ENCODE results near the gene RBM28. TPM values are rescaled to one million over a fixed set of nuclear protein-coding genes. Genes with fewer than 3 reads are reported as not detected.
A peak's percentile ranks its signal among the peaks of the same experiment; 100 is the strongest.
"Not testable (repeated sequence)": the region's sequence is repeated elsewhere in the genome, so short reads cannot be mapped to it uniquely, and the experiment has no call there.

RBM28 gene
- total RNA-seq, 1 experiment from 2014 or later, result 31.2 TPM

DNA sequence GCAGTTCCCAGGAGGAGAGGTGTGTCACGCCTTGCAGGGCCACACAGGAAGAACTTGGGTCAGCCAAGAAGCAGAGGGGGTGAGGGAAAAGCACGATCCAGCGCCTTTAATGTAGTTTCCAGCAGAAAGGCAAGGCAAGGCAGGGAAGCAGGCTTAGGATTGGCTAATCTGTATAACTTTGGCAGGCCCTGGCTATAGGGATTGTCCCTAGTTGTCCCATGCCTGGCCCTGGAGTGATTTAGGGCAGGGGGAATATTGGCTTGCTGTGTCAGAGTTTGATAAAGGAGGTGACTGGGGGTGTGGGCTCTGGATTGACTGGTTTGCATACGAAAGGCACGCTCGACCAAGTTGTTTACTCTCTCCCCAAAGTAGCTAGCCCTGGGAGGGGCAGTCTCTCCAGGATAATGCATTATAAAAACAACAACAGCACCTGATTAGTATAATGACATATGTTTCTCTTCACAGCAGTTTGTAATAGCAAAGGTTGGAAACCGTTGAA, 44.5 kb downstream of the RBM28 start:
- DNase-seq (ENCODE audit: low read depth), result no peak

DNA sequence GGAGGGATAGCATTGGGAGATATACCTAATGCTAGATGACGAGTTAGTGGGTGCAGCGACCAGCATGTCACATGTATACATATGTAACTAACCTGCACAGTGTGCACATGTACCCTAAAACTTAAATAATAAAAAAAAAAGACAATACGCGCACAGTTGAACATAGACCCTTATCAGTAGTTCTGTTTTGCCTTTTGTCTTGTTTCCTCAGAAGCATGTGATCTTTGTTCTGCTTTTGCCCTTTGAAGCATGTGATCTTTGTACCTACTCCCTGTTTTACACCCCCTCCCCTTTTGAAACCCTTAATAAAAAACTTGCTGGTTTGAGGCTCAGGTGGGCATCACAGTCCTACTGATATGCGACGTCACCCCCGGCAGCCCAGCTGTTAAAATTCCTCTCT, 45.7 kb downstream of the RBM28 start:
- not testable (repeated sequence) for DNase-seq (ENCODE audit: low read depth)

DNA sequence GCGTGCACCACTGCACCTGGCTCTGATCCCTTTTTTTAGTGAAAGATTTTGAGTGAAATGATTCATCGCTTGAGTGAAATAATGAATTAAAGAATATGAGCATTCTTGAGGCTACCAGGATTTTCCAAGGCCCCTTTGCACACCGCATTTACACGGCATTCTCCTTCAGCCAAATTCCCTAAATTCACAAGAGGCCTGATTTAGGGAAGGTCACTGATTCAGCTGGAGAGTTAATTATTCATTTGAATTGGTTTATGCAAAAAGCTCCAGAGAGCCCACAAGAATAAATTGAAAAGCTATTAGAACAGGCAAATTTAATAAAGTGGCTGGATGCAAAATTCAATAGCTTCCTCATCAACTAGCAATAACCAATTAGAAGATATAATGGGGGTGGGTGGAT, 56.2 kb downstream of the RBM28 start:
- DNase-seq (ENCODE audit: low read depth), result no peak

DNA sequence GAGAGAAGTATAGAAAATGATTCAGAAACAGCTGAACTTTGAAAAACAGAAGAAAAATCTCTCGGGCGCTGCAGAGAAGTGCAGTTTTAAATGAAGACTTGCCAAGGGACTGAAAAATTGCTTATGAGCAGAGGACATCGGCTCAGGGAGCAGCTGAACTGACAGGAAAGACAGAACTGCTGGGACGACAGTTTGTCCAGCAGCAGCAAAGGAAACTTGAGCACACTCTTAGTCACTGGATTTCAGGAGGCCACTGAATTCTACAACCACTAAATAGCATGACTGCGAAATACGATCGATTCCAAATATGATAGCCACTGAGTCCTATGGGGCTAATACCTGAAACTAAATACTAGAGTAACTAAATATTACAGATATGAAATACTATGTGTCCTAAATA, 59.6 kb downstream of the RBM28 start:
- DNase-seq (ENCODE audit: low read depth), result no peak

DNA sequence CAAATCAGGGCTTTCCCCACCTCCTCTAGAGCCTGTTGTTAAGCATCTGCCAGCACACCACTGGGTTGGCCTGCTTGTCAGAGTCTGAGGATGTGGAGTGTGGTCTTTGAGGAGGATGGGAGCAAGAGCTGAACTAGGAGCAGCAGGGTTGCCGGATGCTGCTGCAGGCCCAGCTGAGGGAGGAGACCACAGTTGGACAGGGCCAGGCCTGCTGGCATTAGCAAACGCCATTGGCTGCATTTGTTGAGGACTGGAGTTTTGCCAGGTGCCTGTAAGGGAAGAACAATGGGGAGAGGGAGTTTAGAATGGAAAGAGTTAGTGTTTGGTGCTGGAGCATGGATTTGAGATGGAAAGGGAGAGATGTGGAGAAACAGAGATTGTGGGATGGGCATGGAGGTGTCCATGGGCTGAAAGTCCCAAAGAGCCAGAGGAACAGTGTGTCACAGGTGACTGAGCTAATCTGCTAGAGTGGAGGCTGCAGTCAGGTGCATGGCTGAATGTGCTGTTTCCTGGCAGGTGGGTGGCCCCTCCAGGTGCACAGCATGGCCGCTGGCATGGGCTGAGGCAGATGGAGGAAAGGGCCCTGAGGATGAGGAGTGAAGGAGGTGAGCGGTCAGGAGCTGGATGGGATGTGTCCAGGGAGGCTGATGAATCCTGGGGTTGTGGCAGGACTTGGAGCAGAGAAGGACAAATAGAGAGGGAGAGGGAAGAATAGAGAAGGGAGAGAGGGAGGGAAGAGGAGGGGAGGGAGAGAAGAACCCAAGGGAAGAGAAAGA, 61.9 kb downstream of the RBM28 start:
- no peak for DNase-seq (ENCODE audit: low read depth)

DNA sequence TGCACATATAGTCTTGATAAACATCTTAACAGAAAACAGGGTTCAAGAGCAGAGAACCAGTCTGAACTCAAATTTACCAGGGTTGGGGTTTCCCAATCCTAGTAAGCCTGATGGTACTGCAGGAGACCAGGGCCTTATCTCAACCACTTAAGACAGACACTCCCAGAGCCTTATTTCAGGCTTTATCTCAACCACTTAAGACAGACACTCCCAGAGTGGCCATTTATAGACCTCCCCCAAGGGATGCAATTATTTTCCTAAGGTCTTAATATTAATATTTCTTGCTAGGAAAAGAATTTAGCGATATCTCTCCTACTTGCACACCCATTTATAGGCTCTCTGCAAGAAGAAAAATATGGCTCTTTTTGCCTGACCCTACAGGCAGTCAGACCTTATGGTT, 63.3 kb downstream of the RBM28 start:
- DNase-seq (ENCODE audit: low read depth), result not testable (repeated sequence)

DNA sequence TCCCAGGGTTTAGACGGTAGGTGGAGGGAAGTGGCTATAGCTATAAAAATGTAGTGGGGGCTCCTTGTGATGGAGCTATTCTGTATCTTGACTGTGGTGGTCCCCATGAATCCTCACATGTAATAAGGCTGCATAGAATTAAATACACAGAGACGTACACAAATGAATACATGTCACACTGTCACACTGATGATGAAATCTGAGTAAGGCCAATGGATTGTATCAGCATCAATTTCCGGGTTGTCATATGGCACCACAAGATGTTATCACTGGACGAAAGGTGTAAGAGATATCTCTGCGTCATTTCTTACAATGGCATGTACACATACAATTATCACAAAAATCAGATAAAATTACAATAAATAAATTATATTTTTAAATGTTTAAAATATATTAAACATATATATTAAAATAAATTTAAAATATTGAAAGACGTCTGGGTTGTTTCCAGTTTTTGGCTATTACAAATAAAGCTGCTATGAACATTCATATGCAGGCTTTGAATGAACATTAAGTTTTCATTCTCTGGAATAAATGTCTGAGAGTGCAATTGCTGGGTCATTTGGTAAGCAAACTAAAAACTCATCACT, 64.5 kb downstream of the RBM28 start:
- DNase-seq (ENCODE audit: low read depth), result no peak

DNA sequence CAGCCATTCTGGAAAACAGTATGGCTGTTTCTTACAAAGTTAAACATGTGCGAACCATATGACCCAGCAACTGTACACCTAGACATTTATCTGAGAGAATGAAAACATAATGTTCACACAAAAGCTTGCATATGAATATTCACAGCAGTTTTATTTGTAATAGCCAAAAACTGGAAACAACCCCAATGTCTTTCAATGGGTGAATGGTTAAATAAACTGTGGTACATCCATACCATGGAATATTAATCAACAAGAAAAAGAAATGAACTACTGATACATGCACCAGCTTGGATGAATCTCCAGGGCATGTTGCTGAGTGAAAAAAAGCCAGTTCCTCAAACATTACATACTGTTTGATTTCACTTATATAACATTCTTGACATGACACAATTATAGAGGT, 65.3 kb downstream of the RBM28 start:
- no peak for DNase-seq (ENCODE audit: low read depth)

DNA sequence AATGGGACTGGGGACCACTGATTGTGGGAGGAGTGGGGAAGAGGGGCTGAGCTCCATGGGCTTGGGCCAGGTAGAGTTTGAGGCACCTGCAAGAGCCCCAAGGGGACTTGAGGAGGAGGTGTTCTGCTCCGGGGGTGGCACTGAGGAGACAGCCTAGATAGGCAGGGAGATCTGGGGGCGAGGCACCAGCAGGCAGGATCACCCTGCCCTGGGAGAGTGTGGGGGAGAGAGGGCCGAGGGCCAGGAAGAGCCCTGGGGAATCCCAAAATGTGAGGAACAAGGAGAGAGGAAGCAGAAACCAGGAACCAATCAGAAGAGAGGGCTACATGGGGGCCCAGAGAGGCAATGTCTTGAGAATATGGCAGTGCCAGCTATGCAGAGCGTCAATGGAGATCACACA, 68.0 kb downstream of the RBM28 start:
- DNase-seq (ENCODE audit: low read depth), result no peak

DNA sequence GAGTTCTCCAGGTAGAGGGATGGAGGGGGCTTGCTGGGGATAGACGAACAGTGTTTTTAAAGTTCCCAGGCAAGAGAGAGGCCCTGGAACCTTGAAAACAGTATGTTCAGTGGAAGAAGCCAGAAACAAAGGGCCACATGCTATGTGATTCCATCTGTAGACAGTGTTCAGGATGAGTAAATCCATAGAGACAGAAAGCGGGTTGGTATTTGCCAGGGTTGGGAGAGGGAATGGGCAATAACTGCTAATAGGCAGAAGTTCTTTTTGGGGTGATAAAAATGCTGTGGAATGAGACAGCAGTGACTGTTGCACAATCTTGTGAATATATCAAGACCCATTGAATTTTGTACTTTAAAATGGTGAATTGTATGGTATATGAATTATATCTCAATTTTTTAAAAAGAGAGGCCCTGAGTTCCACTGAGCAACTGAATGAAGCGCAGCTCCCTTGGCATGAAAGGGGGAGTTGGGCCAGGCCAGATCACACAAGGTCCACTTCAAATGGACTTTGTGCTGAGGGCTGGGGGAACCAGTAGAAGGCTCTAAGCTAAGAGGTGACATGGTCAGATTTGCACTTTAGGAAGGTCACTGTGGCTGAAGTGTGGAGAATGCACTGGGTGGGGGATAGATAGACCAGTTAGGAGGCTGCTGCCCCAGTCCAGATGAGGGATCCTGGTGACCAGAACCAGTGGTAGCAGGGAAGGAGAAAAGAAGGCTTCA, 68.7 kb downstream of the RBM28 start:
- DNase-seq (ENCODE audit: low read depth), result no peak

DNA sequence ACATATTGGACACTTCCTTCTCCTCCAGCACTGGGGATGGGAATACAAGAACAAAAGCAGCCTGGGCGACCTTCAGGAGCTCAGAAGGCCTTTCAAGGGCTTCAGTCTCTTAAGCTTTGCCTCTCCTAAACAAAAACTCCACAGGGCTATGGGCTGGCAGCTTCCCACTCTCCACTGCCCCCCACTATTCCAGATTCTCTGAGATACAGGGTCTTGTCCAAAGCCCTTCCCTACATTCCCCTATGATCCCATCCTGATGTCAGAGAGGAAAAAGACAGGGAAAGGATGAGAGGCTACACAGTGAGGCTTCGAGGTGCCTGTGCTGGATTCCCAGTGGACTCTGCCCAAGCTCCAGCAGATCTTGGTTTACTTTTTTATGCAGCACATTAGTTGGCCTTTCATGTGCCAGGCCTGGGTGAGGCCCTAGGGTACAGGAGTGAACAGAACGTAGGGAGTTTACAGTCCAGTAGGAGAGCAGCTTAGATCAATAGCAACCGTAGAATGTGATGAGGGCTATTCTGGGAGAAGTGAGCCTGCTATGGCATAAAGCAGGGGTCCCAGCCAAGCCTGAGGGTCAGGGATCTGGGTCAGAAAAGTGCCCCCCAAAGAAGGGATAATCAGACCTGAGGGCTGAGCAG, 69.3 kb downstream of the RBM28 start:
- DNase-seq (ENCODE audit: low read depth), result no peak

DNA sequence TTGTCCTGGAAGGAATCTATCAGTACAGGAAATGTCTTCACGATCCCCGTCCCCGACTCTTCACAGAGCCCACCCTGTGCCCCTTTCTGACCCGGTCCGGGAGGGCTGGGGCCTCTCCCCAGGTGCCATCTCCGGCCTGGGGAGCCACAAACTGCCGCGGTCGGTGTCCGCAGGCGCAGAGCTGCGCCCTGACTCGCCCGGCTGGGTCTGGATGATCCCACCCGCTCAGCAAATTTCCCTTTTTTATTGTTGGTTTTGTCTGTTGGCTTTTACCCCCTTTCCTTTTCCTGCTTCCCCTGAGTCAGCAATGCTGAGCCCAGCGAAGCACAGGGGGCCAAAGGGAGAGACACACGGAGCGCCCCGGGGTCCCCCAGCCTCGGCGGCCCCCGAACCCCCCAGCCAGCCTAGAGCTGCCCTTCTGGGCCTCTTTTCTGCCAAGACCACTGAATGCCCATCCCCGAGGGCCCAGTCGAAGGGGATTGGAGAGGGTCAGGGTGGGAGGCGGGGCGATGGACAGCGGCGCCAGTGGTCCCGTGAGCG, 71.7 kb downstream of the RBM28 start:
- DNase-seq (ENCODE audit: low read depth), result no peak

DNA sequence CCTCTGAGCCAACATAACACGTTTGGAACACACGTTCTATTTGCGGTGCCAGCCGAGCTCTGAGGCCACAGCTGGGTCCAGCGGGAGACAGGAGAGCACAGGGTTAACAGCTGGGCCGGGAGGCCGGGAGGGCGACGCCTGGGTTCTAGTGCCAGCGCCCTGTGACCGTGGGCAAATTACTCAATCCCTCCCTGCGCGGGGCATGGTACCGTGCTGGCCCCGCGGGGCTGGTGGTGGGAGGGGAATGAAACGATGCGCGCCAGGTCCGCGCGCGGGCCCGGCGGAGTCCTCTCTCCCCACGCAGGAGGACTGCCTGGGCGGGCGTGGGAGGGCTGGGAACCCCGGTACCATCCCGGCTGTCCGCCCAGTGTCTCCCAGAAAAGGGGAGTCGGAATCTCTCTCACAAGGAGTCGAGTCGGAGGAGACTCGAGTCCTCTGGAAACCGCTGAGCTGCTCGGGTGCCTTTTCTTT, 72.2 kb downstream of the RBM28 start:
- no peak for DNase-seq (ENCODE audit: low read depth)

DNA sequence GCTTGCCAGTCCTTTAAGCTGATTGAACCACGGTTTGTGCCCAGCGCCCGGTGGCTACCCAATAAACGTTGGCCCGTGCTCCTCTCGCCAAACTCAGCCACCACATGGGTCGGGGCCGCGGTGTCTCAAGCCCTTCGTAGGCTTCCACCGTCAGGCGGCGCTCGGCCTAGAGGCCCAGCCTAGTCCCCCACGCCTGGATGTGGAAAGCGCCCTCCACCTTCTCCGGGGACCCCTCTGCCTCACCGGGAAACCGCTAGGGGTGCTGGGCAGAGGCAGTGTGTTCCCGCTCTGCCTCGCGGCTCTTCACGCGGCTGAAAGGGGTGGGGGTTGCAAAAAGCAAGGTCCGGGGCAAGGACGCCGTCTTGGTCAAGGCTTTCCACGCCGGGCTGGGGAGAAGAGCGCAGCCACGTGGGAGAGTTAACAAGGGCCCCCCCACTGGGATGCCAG, 72.9 kb downstream of the RBM28 start:
- DNase-seq (ENCODE audit: low read depth), result no peak

DNA sequence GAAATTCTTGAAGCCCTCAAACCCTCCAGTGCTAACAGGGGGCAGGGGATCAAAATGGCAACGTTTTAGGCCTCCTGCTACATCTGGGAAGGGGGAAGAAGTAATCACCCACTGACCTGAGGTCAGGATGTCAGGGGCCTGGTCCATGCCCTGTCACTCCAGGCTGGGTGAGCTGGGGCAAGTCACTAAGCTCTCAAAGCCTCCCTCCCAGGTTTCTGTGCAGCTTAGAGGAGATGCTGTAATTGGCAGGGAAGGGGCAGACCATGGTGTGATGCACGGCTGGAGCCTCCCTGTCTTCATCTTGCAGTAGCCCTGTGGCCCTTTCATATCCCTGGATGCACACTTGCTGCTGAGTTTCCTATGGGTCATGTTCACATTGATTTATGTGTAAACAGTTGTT, 75.5 kb downstream of the RBM28 start:
- DNase-seq (ENCODE audit: low read depth), result no peak

DNA sequence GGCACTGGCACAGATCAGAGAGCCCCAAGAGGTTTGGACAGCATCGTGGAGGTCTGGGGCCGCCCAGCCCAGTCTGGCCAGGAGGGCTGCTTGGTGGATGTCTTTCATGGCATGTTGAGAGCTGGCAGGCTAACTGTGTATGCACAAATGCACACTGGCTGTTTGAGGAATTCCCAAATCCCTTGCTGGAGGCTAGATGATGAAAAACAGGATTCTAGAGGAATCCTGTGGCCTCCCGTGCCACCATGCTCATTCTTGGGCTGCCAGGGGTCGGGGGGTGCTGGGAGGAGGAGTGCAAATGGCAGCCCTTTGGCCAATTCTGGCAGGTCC, 76.1 kb downstream of the RBM28 start:
- DNase-seq (ENCODE audit: low read depth), result no peak

DNA sequence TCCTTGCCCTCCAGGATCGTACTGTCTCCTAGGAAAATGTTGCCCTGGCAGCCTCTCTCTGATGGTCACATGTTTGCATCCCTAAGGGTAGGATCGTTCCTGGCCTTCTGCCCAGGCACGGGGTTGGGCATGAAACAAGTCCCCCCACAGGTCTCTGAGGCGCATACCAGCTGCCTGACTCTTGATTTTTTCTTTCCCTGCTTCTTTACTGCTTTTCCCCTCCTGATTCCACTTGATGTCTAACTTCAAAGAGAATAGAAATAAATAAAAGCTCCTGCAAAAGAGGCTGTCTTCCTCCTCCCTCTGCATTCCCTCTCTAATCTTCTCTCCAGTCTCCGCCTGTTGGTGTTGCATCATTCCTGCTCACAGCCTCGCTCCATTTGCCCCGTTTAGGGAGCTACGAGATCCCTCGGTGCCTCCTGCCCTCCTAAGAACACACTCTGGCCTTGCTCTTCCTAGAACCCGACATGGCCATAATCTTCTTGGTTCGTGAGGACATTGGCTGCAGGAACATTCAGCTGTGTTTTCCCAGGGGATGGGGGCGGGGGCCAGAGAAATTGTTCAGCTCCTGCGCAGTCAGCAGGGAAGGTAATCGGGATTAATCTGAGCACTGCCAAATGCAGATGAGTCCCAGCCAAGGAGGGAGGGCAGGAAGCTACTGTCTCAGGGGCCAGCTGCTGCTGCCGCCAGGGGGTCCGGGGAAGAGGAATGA, 76.7 kb downstream of the RBM28 start:
- DNase-seq (ENCODE audit: low read depth), result peak; percentile 50

DNA sequence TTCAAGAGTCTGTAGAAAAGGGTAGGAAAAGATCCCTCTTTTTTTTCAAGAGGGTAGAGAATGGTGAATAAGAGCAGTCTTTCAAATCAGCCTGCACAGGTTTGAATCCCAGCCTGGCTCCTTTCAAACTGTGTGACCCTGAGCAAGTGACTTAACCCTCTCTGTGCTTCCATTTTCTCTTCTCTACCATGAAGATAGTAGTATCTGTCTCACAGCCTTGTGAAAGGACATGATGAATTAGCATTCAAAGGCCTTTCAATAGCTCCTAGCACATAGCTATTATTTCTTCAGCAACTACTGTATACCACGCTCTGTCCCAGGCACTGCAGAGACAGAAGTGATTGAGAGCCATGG, 77.2 kb downstream of the RBM28 start:
- DNase-seq (ENCODE audit: low read depth), result no peak

DNA sequence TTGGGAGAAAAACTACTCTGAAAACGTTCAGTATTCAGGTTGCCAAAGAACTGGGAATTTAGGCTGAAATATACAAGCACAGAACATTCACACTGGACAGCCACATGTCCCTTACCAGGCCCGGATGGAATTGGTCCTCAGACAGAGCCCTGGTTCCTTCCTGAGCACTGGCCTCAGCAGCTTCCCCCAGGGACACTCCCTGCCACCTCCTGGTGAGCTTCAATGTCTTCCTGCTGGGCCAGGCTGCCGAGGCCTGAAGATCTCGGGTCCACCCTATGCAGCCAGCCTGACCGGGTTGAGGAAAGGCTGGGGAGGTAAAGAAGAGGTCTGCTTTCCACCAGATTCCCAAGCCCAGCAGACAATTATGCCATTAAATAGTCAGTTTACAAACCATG, 77.8 kb downstream of the RBM28 start:
- no peak for DNase-seq (ENCODE audit: low read depth)

DNA sequence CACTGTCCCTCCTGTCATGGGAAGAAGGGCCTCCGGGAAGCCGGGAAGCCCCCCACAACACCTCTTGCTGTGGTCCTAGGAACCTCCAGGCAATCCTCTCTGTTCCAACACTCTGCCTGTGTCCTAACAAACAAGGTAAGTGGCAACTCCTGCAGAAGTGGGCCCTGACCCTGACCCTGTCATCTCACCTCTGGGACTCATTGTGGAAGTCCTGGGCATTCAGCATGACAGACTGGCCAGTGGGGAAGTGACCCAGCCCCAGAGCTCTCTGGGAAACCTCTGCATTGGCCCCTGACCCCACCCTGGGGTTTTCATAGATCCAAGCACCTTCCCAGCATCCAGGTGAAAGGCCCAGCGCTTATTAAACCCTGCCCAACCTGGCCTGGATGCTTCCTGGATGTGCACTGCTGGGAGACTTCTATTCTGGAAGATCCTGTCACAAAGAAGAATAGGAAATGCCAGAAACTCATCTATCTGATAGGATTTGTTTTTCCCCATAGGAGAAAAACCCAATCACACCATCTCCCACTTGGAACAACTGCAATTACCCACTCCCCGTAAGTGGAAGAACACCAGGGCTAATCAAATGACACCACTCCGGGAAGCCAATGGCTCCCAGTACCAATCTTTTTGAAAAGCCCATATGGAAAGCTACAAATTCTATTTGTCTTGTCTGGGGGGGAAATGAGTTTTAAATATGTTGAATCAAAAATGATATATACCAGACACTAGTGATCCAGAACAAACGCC, 78.4 kb downstream of the RBM28 start:
- no peak for DNase-seq (ENCODE audit: low read depth)
